HepG2 (cell line): ENCODE results near the gene FBXW8. TPM values are rescaled to one million over a fixed set of nuclear protein-coding genes. Genes with fewer than 3 reads are reported as not detected.

Experiments used
- JARID2 ChIP-seq: sonication (generic); formaldehyde crosslinking; IDR thresholded peaks from 2 replicates; pipeline ENCODE4 v1.8.1; 2023; ENCODE audit warnings: missing genetic modification reagents, inconsistent platforms; ENCODE audit not compliant: insufficient replicate concordance
- MTF1 ChIP-seq: sonication (generic); formaldehyde crosslinking; IDR thresholded peaks from 2 replicates; pipeline ENCODE4 v1.5.0; 2020; ENCODE audit warnings: missing genetic modification reagents
- NCOA5 ChIP-seq: sonication (generic); formaldehyde crosslinking; IDR thresholded peaks from 2 replicates; pipeline ENCODE4 v1.4.0; 2020; ENCODE audit warnings: missing genetic modification reagents
- NR2F1 ChIP-seq, 2 experiments: fragments of 450-650 bp in 1 of 2; formaldehyde crosslinking in 1 of 2; IDR thresholded peaks; 2 replicates each; pipeline versions ENCODE4 v1.5.0 to v1.6.1; 2016 to 2020; ENCODE audit warnings: mild to moderate bottlenecking in 1 of 2, missing compliant biosample characterization in 1 of 2, missing genetic modification reagents in 1 of 2, moderate library complexity in 1 of 2
- PLRG1 ChIP-seq: fragments of 450-650 bp; conservative IDR thresholded peaks from 2 replicates; pipeline ENCODE4 v1.6.1; 2016
- TMF1 ChIP-seq: sonication (generic); formaldehyde crosslinking; IDR thresholded peaks from 2 replicates; pipeline ENCODE4 v1.8.1; 2022; ENCODE audit warnings: low read depth, missing genetic modification reagents
- ZFP36 ChIP-seq: fragments of 150-350 bp; IDR thresholded peaks from 2 replicates; pipeline ENCODE4 v1.6.1; 2018; ENCODE audit warnings: borderline replicate concordance, low read length, low read depth; ENCODE audit not compliant: partially characterized antibody
- ZMYM2 ChIP-seq: sonication (generic); formaldehyde crosslinking; IDR thresholded peaks from 2 replicates; pipeline ENCODE4 v1.8.0; 2022; ENCODE audit warnings: mild to moderate bottlenecking, missing genetic modification reagents
- ZNF205 ChIP-seq: IDR thresholded peaks from 2 replicates; pipeline ENCODE4 v1.6.1; 2018; ENCODE audit warnings: missing biosample characterization, missing genetic modification reagents
- ZNF501 ChIP-seq: sonication (generic); formaldehyde crosslinking; IDR thresholded peaks from 2 replicates; pipeline ENCODE4 v1.5.1; 2020; ENCODE audit warnings: mild to moderate bottlenecking, moderate library complexity, missing genetic modification reagents
- ZNF644 ChIP-seq: IDR thresholded peaks from 2 replicates; pipeline ENCODE4 v1.6.1; 2016; ENCODE audit warnings: low read depth
- polyA plus RNA-seq, 8 experiments: library from polyadenylated mRNA; depleted of rRNA in 3 of 8; stranded (reverse) in 7 of 8; unstranded in 1 of 8; fragments of >200 nt; fragmentation: Illumina TruSeq in 4 of 8; extraction: Trizol in 4 of 8; gene quantifications; 2 replicates each; pipeline versions ENCODE4 v1.2.1 to v1.2.3, GENCODE V29; 2011 to 2016; ENCODE audit warnings: low read depth in 4 of 8, missing spikeins in 1 of 8, mixed read lengths in 1 of 8; ENCODE audit not compliant: insufficient read depth in 1 of 8
- total RNA-seq, 5 experiments: library from RNA; depleted of rRNA; stranded (reverse); fragments of >200 nt; fragmentation: Illumina TruSeq; extraction: Trizol; gene quantifications; 2 replicates each; pipeline ENCODE4 v1.2.3, GENCODE V29; 2016; ENCODE audit warnings: low read depth in 1 of 5
- TF ChIP-seq, protein P1 (sequence below): sonication (generic); formaldehyde crosslinking; IDR thresholded peaks from 2 replicates; pipeline ENCODE4 v1.4.0; 2020; ENCODE audit warnings: missing genetic modification reagents
- TF ChIP-seq, protein P2 (sequence below): sonication (generic); formaldehyde crosslinking; IDR thresholded peaks from 2 replicates; pipeline ENCODE4 v1.8.1; 2022; ENCODE audit warnings: mild to moderate bottlenecking, missing genetic modification reagents
- TF ChIP-seq, protein P3 (sequence below): sonication (generic); formaldehyde crosslinking; IDR thresholded peaks from 2 replicates; pipeline ENCODE4 v1.4.0; 2020; ENCODE audit warnings: missing genetic modification reagents
- TF ChIP-seq, protein P4 (sequence below): sonication (generic); formaldehyde crosslinking; conservative IDR thresholded peaks from 2 replicates; pipeline ENCODE4 v1.8.1; 2023; ENCODE audit warnings: missing genetic modification reagents
- TF ChIP-seq, protein P5 (sequence below): sonication (generic); formaldehyde crosslinking; IDR thresholded peaks from 2 replicates; pipeline ENCODE4 v1.8.1; 2023; ENCODE audit warnings: mild to moderate bottlenecking, missing genetic modification reagents, borderline replicate concordance
- TF ChIP-seq, protein P6 (sequence below): sonication (generic); formaldehyde crosslinking; IDR thresholded peaks from 2 replicates; pipeline ENCODE4 v1.5.1; 2020; ENCODE audit warnings: mild to moderate bottlenecking, moderate library complexity, missing genetic modification reagents
- TF ChIP-seq, protein P7 (sequence below): sonication (generic); formaldehyde crosslinking; IDR thresholded peaks from 2 replicates; pipeline ENCODE4 v1.8.0; 2022; ENCODE audit warnings: mild to moderate bottlenecking, missing genetic modification reagents, moderate library complexity

FBXW8 gene
- total and polyA plus RNA-seq, 2 of the 13 experiments (the other 11 are each of a cell fraction or from before 2014, with no cell fraction given) = 5.1 to 5.9 TPM

DNA sequence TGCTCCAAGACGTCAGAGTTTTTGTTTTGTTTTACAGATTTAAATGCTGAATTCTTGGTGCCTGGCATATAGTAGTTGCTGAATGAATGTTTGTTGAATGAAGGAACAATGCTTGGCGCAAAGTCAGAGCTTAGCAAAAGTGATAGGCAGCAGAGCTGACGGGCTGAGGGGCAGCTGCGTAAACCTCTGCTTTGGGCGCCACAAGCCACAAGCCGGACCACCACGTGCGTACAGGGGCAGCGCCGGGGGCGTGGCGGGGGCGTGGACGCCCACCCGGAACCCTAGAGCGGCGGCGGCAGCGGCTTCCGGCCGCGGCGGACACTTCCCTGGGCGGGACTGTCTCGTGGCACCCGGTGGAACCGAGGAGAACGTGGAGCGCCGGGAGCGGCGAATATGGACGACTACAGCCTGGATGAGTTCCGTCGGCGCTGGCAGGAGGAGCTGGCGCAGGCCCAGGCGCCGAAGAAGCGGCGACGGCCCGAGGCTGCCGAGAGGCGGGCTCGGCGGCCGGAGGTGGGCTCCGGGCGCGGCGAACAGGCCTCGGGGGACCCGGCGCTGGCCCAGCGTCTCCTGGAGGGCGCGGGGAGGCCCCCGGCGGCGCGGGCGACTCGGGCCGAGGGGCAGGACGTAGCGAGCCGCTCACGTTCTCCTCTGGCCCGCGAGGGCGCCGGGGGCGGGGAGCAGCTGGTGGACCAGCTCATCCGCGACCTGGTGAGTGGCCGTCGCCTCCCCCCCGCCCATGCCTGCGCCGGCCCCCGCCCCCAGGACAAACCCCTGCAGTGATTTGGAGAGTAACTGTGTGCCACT lies at the start of gene FBXW8 (continued):
- TF ChIP-seq, protein P1, sequence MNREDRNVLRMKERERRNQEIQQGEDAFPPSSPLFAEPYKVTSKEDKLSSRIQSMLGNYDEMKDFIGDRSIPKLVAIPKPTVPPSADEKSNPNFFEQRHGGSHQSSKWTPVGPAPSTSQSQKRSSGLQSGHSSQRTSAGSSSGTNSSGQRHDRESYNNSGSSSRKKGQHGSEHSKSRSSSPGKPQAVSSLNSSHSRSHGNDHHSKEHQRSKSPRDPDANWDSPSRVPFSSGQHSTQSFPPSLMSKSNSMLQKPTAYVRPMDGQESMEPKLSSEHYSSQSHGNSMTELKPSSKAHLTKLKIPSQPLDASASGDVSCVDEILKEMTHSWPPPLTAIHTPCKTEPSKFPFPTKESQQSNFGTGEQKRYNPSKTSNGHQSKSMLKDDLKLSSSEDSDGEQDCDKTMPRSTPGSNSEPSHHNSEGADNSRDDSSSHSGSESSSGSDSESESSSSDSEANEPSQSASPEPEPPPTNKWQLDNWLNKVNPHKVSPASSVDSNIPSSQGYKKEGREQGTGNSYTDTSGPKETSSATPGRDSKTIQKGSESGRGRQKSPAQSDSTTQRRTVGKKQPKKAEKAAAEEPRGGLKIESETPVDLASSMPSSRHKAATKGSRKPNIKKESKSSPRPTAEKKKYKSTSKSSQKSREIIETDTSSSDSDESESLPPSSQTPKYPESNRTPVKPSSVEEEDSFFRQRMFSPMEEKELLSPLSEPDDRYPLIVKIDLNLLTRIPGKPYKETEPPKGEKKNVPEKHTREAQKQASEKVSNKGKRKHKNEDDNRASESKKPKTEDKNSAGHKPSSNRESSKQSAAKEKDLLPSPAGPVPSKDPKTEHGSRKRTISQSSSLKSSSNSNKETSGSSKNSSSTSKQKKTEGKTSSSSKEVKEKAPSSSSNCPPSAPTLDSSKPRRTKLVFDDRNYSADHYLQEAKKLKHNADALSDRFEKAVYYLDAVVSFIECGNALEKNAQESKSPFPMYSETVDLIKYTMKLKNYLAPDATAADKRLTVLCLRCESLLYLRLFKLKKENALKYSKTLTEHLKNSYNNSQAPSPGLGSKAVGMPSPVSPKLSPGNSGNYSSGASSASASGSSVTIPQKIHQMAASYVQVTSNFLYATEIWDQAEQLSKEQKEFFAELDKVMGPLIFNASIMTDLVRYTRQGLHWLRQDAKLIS (CRISPR knock-in tag) = no peak
- TF ChIP-seq, protein P2, sequence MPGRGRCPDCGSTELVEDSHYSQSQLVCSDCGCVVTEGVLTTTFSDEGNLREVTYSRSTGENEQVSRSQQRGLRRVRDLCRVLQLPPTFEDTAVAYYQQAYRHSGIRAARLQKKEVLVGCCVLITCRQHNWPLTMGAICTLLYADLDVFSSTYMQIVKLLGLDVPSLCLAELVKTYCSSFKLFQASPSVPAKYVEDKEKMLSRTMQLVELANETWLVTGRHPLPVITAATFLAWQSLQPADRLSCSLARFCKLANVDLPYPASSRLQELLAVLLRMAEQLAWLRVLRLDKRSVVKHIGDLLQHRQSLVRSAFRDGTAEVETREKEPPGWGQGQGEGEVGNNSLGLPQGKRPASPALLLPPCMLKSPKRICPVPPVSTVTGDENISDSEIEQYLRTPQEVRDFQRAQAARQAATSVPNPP (CRISPR knock-in tag) = peak; percentile 77; the same call in 1 of the 2 replicates
- TF ChIP-seq JARID2 (CRISPR knock-in tag) (no peak), ZFP36 (no peak), ZNF644 (no peak), TMF1 (0 out of 2 replicates have a peak, but pooled peaks have one; percentile 62), ZNF501 (CRISPR knock-in tag) (peak; percentile 73), ZMYM2 (CRISPR knock-in tag) (peak; percentile 57; the same call in 1 of the 2 replicates), ZNF205 (no peak), PLRG1 (no peak), NCOA5 (CRISPR knock-in tag) (no peak), NR2F1 (CRISPR knock-in tag; IDR thresholded peaks at IDR 0.05) (no peak), MTF1 (CRISPR knock-in tag) (peak; percentile 52; the same call in 1 of the 2 replicates)
- TF ChIP-seq, protein P3, sequence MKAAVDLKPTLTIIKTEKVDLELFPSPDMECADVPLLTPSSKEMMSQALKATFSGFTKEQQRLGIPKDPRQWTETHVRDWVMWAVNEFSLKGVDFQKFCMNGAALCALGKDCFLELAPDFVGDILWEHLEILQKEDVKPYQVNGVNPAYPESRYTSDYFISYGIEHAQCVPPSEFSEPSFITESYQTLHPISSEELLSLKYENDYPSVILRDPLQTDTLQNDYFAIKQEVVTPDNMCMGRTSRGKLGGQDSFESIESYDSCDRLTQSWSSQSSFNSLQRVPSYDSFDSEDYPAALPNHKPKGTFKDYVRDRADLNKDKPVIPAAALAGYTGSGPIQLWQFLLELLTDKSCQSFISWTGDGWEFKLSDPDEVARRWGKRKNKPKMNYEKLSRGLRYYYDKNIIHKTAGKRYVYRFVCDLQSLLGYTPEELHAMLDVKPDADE (CRISPR knock-in tag) = no peak
- TF ChIP-seq, protein P4, sequence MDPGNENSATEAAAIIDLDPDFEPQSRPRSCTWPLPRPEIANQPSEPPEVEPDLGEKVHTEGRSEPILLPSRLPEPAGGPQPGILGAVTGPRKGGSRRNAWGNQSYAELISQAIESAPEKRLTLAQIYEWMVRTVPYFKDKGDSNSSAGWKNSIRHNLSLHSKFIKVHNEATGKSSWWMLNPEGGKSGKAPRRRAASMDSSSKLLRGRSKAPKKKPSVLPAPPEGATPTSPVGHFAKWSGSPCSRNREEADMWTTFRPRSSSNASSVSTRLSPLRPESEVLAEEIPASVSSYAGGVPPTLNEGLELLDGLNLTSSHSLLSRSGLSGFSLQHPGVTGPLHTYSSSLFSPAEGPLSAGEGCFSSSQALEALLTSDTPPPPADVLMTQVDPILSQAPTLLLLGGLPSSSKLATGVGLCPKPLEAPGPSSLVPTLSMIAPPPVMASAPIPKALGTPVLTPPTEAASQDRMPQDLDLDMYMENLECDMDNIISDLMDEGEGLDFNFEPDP (CRISPR knock-in tag) = no peak
- TF ChIP-seq, protein P5, sequence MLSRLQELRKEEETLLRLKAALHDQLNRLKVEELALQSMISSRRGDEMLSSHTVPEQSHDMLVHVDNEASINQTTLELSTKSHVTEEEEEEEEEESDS = no peak
- TF ChIP-seq, protein P6, sequence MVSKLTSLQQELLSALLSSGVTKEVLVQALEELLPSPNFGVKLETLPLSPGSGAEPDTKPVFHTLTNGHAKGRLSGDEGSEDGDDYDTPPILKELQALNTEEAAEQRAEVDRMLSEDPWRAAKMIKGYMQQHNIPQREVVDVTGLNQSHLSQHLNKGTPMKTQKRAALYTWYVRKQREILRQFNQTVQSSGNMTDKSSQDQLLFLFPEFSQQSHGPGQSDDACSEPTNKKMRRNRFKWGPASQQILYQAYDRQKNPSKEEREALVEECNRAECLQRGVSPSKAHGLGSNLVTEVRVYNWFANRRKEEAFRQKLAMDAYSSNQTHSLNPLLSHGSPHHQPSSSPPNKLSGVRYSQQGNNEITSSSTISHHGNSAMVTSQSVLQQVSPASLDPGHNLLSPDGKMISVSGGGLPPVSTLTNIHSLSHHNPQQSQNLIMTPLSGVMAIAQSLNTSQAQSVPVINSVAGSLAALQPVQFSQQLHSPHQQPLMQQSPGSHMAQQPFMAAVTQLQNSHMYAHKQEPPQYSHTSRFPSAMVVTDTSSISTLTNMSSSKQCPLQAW (CRISPR knock-in tag) = peak; percentile 66; the same call in 1 of the 2 replicates
- TF ChIP-seq, protein P7, sequence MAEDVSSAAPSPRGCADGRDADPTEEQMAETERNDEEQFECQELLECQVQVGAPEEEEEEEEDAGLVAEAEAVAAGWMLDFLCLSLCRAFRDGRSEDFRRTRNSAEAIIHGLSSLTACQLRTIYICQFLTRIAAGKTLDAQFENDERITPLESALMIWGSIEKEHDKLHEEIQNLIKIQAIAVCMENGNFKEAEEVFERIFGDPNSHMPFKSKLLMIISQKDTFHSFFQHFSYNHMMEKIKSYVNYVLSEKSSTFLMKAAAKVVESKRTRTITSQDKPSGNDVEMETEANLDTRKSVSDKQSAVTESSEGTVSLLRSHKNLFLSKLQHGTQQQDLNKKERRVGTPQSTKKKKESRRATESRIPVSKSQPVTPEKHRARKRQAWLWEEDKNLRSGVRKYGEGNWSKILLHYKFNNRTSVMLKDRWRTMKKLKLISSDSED (CRISPR knock-in tag) = no peak
